22Rv1 (cell line): ENCODE data around the gene TAF1C.

Experiments
- ZFX ChIP-seq: fragments of 450-650 bp; IDR thresholded peaks from 2 replicates; pipeline ENCODE4 v1.6.1; 2017; ENCODE audit warnings: antibody characterized with exemption, borderline replicate concordance
- TF ChIP-seq, protein P1 (sequence below): fragments of 450-650 bp; IDR thresholded peaks from 2 replicates; pipeline ENCODE4 v1.5.1; 2017; ENCODE audit warnings: mild to moderate bottlenecking

GRCh38 chr16:84186685-84187437, at the start of gene TAF1C:
- TF ChIP-seq, protein P1, sequence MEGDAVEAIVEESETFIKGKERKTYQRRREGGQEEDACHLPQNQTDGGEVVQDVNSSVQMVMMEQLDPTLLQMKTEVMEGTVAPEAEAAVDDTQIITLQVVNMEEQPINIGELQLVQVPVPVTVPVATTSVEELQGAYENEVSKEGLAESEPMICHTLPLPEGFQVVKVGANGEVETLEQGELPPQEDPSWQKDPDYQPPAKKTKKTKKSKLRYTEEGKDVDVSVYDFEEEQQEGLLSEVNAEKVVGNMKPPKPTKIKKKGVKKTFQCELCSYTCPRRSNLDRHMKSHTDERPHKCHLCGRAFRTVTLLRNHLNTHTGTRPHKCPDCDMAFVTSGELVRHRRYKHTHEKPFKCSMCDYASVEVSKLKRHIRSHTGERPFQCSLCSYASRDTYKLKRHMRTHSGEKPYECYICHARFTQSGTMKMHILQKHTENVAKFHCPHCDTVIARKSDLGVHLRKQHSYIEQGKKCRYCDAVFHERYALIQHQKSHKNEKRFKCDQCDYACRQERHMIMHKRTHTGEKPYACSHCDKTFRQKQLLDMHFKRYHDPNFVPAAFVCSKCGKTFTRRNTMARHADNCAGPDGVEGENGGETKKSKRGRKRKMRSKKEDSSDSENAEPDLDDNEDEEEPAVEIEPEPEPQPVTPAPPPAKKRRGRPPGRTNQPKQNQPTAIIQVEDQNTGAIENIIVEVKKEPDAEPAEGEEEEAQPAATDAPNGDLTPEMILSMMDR, result peak; percentile 97
- no peak for TF ChIP-seq ZFX
